ENCODE data around the gene DDHD1.

DNA sequence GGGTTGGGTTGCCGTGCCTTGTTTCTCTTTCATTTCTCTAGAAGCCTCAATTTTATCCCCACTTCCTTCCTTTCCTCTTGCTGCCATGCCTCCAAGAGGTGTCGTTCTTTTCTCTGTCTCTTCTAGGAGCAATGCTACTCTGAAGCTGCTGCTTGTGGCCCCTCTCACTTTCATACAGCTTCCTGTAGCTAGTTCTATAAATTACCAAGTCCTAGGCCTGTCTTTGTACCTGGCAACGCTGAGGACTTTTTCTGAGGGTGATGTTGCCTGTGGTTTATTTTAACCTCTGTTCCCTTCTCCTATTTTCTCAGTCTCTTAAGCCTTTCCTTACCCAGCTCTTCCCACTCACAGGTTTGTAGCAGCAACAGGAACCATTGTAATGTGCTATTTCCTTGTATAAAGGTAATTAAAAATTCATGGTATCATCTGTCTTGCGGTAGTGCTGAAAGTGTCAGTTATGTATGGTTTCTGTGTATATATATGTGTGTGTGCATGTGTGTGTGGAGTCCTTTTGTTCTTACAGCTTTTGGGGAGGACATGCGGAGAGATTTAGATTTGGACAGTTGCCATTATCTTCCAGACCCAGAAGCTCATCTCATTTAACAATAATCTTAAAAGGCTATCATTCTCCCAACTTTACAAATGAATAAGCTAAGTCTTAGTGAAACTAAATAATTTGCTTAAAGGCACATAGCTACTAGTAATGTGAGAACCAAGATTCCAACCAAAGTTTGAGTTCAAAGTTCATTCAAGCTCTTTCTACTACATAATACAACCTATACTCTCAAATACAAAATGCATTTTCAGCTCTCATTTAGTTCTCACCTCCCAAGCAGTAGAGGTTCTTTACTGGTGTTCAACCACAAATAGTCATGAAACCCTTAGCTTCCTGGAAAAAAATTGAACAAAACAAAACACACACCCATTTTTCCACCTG is 43.8 kb downstream of the DDHD1 start:
- no peak for TF ChIP-seq ESRRA (IDR thresholded peaks at IDR 0.05; ENCODE audit: borderline replicate concordance, low read length)
- TF ChIP-seq MAZ (IDR thresholded peaks at IDR 0.05; ENCODE audit: borderline replicate concordance, low read depth, low read length): no peak
- TF ChIP-seq, protein P1, sequence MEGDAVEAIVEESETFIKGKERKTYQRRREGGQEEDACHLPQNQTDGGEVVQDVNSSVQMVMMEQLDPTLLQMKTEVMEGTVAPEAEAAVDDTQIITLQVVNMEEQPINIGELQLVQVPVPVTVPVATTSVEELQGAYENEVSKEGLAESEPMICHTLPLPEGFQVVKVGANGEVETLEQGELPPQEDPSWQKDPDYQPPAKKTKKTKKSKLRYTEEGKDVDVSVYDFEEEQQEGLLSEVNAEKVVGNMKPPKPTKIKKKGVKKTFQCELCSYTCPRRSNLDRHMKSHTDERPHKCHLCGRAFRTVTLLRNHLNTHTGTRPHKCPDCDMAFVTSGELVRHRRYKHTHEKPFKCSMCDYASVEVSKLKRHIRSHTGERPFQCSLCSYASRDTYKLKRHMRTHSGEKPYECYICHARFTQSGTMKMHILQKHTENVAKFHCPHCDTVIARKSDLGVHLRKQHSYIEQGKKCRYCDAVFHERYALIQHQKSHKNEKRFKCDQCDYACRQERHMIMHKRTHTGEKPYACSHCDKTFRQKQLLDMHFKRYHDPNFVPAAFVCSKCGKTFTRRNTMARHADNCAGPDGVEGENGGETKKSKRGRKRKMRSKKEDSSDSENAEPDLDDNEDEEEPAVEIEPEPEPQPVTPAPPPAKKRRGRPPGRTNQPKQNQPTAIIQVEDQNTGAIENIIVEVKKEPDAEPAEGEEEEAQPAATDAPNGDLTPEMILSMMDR (IDR thresholded peaks at IDR 0.05): no peak
- no peak for TF ChIP-seq HOXA7 (CRISPR knock-in tag; IDR thresholded peaks at IDR 0.05)
- no peak for TF ChIP-seq REST (IDR thresholded peaks at IDR 0.05)
- TF ChIP-seq BHLHE40 (IDR thresholded peaks at IDR 0.05; ENCODE audit: low read depth, low read length): no peak
- TF ChIP-seq FOXS1 (CRISPR knock-in tag; IDR thresholded peaks at IDR 0.05): no peak

Data from A549 (cell line).